GM18907 (cell line): Measurements from ENCODE around the gene FANCI.
"Not testable (repeated sequence)": the region's sequence is repeated elsewhere in the genome, so short reads cannot be mapped to it uniquely, and the experiment has no call there.

Source experiments
- ATAC-seq: cut with Tn5 transposase; IDR thresholded peaks from one replicate; pipeline ENCODE4 v1.9.1; 2021; ENCODE audit warnings: mild to moderate bottlenecking, moderate library complexity; ENCODE audit not compliant: unreplicated experiment

The FANCI gene

GRCh38 chr15:89221543-89221942, 22.2 kb upstream of the FANCI start, which contains the start of gene RLBP1:
RLBP1 (minus strand) TSS chr15:89221579; CDS start chr15:89218975, 2,604 bp downstream.
- ATAC-seq = no peak

GRCh38 chr15:89225588-89225987, 18.2 kb upstream of the FANCI start:
- no peak for ATAC-seq

GRCh38 chr15:89226359-89227221, 17.2 kb upstream of the FANCI start:
- ATAC-seq = no peak

GRCh38 chr15:89227425-89227824, 16.4 kb upstream of the FANCI start:
- ATAC-seq = no peak

- no peak for ATAC-seq
Observed at GRCh38 chr15:89230277-89230676, 13.5 kb upstream of the FANCI start.

- no peak for ATAC-seq
Observed at GRCh38 chr15:89231832-89232231, 11.9 kb upstream of the FANCI start.

- not testable (repeated sequence) for ATAC-seq
Observed at GRCh38 chr15:89239883-89240810, 3.6 kb upstream of the FANCI start.

- ATAC-seq = no peak
Observed at GRCh38 chr15:89243046-89243690, 611 bp upstream of the FANCI start.

- ATAC-seq = peak; percentile 23
Observed at GRCh38 chr15:89244574-89244903, 760 bp downstream of the FANCI start.

GRCh38 chr15:89247446-89247845, 3.7 kb downstream of the FANCI start:
- ATAC-seq = no peak

- no peak for ATAC-seq
Observed at GRCh38 chr15:89248584-89248983, 4.8 kb downstream of the FANCI start.

GRCh38 chr15:89250142-89250541, 6.4 kb downstream of the FANCI start:
- not testable (repeated sequence) for ATAC-seq

GRCh38 chr15:89277281-89277680, 33.5 kb downstream of the FANCI start:
- ATAC-seq = not testable (repeated sequence)

GRCh38 chr15:89278307-89278706, 34.5 kb downstream of the FANCI start:
- ATAC-seq = no peak

GRCh38 chr15:89282631-89283030, 38.9 kb downstream of the FANCI start:
- ATAC-seq = no peak

- ATAC-seq = no peak
Observed at GRCh38 chr15:89283201-89283600, 39.4 kb downstream of the FANCI start.

- ATAC-seq = no peak
Observed at GRCh38 chr15:89291934-89292438, 48.2 kb downstream of the FANCI start.

- ATAC-seq = no peak
Observed at GRCh38 chr15:89293012-89293411, 49.2 kb downstream of the FANCI start.

GRCh38 chr15:89299896-89300295, 56.1 kb downstream of the FANCI start:
- ATAC-seq = no peak

GRCh38 chr15:89301304-89302089, 57.7 kb downstream of the FANCI start:
- ATAC-seq = no peak
